Measurements from ENCODE around the gene DNAJC18.
"Not testable (repeated sequence)": the region's sequence is repeated elsewhere in the genome, so short reads cannot be mapped to it uniquely, and the experiment has no call there.

The DNAJC18 gene

DNA sequence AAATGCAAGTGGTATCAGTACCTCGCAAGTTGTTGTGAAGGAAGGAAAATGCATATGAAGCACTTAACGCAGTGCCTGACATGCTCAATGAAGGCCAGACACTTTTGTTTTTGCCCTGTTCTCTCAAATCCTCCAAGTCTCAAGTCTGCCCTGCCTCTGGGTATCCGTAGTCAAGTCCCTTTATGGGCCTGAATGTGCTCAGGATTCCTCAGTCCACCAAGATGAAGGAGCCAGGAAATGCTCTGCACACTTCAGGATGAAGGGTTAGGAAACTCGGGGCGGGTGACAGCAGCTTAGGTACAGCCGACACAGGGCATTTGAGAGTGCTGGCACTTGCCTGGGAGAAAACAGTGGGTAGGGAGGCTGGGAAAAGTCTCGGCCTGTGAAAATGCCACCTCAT lies 21.9 kb upstream of the DNAJC18 start:
- no peak for DNase-seq (ENCODE audit: low read depth in 2 of 2)

DNA sequence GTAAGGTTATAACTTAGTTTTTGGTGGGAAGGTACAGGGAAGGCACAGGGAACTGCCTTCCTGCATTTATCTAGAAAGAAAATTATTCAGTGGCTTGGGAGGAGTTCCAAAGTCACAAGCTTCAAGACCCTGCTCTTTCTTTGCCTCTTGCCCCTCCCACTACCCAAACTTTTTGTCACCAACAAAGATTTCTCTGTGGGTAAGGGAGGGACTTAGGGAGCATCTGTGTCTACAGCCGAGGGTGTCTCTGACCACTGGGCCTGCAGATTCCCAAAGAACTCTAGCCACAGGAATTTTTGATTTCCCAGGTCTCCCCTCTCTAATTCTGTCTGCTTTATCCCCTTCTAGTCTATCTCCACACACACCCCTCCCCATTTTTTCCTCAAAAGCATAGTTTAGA lies 21.1 kb upstream of the DNAJC18 start:
- DNase-seq (ENCODE audit: low read depth in 2 of 2), result no peak

DNA sequence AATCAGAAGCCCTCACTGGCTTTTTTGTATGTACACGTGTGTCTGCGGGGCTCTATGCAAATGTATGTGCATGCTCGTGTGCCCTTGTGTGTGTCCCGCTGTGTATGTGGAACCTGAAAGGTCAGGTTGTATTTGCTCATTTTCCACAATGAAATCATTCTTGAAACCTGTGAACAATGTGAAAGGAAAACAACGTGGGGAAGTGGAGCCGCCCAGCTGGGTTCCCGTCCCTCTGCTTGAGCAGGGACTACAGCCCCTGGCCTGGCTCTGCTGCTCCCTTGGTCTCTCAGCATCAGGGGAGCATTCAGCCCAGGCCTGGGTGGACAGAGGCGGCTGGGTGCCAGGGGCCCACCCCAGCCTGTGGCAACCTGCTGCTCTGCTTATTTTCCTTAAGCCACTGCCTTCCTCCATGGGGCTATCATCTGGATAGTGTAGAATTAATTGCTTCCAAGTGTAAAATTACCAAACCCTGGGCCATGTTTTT lies 20.2 kb upstream of the DNAJC18 start:
- DNase-seq (ENCODE audit: low read depth in 2 of 2), result no peak

DNA sequence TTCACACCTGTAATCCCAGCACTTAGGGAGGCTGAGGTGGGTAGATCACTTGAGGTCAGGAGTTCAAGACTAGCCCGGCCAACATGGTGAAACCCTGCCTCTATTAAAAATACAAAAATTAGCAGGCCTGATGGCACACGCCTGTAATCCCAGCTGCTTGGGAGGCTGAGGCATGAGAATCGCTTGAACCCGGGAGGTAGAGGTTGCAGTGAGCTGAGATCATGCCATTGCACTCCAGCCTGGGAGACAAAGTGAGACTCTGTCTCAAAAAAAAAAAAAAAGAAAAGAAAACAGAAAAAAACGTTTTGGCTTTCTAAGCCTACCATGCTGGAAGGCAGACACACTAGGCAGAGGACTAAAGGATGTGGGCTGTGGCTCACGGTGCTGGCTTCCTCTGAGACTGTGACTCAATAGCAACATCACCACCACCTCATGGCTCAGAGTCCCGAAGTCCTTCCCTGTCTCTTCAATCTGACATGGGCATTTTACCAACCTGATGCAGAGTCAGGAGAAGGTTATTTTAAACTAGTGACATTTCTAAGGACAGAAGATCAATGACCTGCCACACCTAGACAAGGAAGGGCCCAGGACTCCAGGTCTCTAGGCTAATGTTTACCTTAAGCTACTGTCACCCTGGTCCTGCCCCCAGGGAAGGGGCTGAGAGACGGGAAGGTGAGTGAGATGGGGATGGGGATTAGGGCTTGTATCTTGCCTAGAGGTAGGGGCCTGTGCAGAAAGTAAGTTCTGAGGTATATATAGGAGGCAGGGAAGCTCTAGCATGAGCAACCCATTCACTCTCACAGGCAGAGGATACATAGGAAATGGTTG lies 19.5 kb upstream of the DNAJC18 start:
- DNase-seq (ENCODE audit: low read depth in 2 of 2), result peak; percentile 41 to 53

DNA sequence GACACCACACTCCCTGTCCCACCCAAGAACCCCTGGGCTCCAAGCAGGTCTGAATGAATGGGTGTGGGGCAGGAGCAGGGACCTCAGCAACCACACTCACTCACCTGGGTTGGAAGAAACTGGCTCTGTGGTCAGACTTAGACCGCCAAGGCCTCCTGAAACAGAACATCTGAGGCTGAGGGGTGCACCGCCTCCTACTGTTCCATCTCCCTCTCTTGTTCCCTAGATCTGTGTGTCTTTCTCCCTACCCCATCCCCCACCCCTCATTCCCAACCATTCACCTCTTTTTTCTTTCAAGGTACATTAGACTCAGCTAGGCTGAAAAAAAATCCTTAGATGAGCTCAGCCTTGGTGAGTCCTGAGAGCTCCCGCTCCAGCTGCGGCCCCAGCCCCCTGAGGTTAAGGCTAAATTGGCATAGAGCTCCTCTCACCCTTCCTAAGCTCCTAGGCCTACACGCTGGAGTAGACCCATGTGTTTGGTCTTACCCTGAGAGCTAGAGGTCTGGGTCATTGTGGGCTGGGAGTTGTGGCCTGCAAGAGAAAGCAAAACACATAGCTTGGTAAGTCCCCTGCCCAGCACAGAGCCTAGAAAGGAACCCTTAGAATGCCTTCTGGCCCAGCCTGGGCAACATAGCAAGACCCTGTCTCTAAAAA lies 18.5 kb upstream of the DNAJC18 start:
- DNase-seq (ENCODE audit: low read depth in 2 of 2), result no peak

DNA sequence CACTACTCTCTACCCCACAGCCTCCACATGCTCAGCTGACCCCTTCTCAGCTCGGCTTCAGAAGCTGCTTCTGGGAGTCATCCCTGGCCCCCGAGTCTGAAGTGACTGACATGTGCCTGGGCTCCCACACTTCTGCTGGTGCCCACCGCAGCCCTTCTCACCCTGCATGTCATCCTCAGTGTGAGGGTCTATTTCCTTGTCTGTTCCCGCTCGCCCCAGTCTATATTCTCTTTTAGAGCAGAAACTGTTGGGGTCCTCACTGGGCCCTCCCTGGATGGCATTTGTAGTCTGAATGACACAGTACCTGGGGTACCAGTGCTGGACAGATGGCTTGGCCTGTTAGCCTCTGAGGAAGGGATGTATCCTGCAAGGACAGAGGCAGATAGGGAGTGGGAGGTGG lies 17.9 kb upstream of the DNAJC18 start:
- no peak for DNase-seq (ENCODE audit: low read depth in 2 of 2)

DNA sequence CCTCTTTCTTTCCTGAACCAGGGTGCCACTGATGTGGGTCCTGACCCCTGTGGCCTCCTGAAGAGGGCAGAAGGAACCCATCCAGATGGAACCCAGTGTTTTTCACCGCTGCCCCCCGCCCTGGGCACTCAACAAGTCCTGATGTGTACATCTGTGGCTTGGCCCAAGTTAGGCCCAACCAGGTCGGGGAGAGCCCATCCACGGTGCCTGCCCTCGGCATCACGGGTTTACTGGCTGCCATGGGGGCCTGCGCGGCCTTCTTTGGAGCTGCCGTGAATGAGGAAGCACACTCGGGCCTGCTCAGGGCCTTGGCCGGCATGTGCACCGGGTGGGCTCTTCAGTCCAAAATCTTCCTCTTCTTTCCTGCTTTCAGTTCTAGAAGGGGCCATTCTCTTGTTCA lies 17.5 kb upstream of the DNAJC18 start:
- DNase-seq (ENCODE audit: low read depth in 2 of 2), result no peak

DNA sequence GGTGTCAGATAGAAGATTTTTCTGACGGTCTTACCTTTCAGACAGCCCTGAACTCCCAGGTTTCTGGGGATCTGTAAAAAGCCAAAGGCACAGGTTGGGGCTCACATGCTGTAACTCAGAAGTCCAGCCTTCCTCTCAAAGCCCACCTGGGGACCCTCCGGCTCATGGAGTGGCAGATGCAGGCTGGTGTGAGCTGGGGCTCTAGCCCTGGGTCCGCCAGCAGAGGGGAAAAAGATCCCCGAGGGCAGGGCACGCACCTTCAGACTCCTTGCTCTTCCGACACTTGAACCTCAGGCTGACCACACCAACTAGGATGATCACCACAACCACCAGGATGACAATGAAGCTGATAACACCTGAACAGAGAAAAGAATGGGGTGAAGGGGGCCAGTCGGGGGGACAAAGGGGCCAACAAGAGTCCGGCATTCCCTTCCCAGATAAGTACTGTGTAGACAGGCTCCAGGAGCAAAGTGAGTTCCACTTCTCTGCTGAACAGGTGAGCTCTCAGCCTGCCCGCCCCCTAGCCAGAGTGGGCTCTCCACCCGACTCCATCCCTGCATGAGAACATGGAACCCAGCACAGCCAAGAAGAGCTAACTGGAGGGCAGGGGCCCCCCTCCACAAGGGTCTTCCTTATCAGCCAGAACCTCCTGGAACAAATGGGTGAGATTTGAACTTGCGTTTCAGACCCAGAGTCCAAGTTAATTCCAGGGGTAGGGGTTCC lies 15.4 kb upstream of the DNAJC18 start:
- DNase-seq (ENCODE audit: low read depth in 2 of 2), result no peak

DNA sequence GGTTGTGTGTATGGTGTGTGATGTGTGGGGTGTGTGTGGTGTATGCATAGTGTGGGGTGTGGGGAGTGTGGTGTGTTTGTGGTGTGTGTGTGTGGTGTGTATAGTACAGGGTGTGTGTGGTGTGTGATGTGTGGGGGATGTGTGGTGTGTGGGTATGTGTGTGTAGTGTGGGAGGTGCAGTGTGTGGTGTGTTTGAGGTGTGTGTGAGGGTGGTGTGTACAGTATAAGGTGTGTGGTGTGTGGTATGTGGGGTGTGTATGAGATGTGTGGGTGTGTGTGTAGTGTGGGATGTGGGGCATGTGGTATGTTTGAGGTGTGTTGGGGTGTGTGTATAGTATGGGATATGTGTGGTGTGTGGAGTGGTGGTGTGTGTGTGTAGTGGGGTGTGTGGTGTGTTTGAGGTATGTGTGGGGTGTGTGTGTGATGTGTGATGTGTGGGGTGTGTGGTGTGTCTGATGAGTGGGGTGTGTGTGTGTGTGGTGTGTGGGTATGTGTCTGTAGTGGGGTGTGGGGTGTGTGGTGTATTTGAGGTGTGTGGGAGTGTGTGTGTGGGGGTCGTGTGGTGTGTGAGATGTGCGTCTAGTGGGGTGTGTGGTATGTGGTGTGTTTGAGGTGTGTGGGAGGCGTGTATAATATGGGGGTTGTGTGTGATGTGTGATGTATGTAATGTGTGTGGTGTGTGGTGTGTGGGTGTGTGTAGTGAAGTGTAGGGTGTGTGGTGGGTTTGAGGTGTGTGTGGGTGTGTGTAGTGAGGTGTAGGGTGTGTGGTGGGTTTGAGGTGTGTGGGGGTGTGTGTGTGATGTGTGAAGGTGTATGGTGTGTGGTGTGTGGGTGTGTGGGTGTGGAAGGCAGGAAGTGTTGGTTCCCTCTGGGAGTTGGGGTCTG lies 14.6 kb upstream of the DNAJC18 start:
- DNase-seq (ENCODE audit: low read depth in 2 of 2), result peak in 1 of 2 donors; percentile 22

DNA sequence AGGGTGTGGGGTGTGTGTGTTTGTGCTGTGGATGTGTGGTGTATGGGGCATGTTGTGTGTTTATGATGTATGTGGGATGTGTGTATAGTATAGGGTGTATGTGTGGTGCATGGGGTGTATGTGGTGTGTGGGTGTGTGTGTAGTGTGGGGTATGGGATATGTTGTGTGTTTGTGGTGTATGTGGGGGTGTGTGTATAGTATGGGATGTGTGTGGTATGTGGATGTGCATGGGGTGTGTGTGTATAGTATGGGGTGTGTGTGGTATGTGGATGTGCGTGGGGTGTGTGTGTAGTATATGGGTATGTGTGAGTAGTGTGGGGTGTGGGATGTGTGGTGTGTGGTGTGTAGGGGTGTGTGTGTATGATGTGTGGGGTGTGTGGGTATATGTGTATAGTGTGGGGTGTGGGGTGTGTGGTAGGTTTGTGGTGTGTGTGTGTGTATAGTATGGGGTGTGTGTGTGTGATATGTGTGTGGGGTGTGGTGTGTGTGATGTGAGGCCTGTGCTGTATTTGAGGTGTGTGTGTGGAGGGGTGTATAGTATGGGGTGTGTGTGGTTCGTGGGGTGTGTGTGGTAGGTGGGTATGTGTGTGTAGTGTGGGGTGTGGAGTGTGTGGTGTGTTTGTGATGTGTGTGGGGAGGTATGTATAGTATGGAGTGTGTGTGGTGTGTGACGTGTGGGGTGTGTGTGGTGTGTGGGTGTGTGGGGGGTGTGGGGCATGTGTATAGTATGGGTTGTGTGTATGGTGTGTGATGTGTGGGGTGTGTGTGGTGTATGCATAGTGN lies 12.7 kb upstream of the DNAJC18 start:
- DNase-seq (ENCODE audit: low read depth in 2 of 2), result no peak

DNA sequence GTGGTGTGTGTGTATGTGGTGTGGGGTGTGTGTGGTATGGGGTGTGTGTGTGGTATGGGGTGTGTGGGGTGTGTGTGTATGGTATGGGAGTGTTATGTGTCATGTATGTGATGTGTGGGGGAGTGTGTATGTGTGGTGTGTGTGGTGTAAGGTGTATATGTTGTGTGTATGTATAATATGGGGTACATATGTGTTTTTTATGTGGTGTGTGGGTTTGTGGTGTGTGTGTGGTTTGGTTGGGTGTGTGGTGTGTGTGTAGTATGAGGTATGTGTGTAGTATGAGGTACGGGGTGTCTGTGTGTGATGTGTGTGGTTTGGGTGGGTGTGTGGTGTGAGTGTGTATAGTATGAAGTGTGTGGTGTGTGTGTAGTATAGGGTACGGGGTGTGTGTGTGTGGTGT lies 11.9 kb upstream of the DNAJC18 start:
- DNase-seq (ENCODE audit: low read depth in 2 of 2), result no peak

DNA sequence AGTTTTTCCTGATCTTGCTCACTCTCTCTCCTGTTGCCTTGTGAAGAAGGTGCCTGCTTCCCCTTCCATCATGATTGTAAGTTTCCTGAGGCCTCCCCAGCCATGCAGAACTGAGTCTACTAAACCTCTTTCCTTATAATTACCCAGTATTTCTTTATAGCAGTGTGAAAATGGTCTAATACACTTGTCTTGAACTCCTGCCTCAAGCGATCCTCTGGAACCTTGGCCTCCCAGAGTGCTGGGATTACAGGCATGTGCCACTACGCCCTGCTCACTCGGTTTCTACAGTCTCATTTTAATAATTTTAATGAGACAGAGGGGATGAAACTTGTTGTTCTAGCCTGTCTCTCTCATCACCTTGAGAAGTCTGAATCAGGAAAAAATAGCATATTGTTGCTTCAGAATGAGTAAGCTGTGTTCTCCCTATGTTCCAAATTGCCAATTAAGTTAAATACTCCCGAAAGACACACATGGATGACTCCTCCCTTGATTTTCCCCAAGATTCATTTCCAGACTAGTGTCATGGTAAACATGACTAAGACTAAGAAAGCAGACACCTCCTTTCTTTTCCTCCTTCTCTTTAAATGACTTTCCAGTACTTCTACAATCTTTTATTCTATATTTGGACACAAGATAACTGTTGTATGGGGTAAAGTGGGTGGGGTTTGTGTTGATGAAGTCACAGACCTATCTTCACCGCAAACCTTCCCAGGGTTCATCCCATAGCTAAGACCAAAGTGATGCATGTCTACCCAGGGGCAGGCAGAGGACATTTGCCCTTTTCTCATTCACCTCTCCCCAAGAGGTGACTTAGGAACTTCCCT lies 7.8 kb upstream of the DNAJC18 start:
- no peak for DNase-seq (ENCODE audit: low read depth in 2 of 2)

DNA sequence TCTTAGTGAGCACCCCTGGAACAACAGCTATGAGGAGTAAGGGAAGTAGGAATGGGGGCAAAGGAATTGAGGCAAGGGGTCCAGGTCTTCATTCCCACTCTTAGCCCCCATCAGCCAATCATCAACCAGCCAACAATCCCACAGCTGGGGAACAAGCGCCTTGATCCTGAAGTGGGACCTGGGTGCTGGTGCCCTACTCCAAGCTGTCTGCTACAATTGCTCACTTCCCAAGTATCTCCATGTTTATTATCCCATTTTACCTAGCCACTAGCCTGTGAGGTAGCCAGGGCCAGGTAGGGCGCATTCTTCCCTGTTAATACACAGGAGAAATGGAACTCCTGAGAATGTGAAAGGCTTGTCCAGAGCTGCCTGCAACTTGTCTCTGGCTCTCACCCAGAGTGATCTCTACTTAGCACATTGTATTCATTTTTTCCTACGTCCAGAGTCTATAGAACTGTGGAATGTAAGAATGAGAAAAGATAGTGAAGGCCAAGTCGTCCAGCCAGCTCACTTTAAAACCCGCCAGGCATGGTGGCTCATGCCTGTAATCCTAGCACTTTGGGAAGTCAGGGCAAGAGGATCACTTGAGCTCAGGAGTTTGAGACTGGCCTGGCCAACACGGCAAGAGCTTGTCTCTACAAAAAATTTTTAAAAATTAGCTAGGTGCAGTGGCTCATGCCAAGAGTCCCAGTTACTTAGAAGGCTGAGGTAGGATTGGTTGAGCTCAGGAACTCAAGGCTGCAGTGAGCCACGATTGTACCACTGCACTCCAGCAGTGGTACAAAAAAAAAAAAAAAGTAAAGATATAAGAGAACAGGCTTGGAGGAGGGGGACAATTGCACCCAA lies 6.2 kb upstream of the DNAJC18 start:
- no peak for DNase-seq (ENCODE audit: low read depth in 2 of 2)

DNA sequence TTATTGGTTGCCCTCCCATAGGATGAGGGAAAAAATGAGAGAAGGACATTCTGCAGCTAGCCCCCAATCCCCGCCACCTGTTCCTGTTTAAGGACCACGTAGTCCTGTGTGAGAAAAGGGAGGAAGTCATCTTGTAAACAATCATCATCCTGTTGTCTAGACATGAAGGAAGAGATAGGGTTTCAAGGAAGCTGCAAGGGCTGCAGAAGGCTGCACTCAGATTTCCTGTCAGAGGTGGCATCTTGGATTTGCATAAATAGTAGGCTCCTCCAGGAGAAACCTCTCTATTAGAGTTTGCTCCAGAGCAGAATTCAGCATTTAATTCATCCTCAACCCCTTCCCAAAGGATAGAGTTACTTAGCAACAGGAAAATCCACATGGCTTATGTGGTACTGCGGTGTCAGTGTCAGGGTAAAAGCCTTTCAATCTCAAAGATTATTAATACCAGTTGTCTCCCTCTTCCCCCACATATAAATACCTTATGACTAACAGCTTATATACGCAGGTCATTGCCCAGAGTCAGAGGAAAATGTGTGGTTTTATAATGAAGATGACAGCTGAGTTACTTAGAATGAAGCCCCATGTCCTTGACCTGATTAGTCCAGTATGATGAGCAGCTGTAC lies 4.6 kb upstream of the DNAJC18 start:
- DNase-seq (ENCODE audit: low read depth in 2 of 2), result no peak

DNA sequence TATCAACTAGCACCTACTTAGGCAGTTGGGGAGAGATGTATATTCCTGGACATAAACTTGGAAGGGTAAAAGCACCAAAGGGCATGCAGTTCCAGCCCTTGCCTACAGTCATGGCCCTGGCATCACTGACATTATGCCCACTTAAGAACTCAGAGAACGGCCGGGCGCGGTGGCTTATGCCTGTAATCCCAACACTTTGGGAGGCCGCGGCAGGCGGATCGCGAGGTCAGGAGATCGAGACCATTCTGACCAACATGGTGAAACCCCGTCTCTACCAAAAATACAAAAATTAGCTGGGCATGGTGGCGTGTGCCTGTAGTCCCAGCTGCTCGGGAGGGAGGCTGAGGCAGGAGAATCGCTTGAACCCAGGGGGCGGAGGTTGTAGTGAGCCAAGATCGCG lies 1.1 kb upstream of the DNAJC18 start:
- DNase-seq (ENCODE audit: low read depth in 2 of 2), result not testable (repeated sequence)

DNA sequence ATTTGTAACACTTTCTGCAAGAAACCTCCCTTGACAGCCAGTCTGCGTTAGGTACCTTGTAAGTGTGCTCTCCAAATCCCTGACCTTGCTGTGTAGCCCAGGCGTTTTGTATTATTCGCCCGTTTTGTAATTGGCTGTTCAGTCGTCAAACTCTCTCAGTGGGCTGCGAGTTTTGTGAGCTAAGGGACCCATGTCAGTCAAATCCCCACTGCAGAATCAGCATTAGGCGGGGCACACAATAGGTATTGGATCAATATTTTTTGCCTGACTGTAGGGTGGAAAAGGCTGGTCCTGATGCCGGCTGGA lies 665 bp downstream of the DNAJC18 start:
- DNase-seq (ENCODE audit: low read depth in 2 of 2), result no peak

DNA sequence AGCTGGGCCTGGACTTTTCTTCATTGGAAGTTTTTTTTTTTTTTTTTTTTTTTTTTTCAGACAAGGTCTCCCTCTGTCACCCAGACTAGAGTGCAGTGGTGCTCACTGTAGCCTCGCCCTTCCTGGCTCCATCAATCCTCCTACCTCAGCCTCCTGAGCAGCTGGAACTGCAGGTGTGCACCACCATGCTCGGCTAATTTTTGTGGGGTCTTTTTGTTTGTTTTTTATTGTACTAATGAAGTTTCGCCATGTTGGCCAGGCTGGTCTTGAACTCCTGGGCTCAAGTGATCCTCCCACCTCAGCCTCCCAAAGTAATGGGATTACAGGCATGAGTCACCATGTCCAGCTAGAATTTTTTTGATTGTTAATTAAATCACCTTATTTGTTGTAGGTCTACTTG lies 3.6 kb downstream of the DNAJC18 start:
- DNase-seq (ENCODE audit: low read depth in 2 of 2), result no peak

DNA sequence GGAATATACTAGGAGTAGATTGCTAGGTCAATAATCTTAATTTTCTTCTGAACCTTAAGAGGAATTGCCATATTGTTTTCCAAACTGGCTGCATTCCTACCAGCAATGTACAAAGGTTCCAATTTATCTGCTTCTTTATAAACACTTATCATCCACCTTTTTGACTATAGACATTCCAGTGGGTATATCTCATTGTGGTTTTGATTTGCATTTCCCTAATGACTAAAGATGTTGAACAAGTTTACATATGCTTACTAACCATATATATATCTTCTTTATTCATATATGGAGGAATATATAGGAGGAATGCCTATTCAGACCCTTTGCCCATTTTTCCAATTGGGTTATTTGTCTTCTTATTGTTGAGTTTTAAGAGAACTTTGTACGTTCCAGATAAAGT lies 7.6 kb downstream of the DNAJC18 start:
- no peak for DNase-seq (ENCODE audit: low read depth in 2 of 2)

DNA sequence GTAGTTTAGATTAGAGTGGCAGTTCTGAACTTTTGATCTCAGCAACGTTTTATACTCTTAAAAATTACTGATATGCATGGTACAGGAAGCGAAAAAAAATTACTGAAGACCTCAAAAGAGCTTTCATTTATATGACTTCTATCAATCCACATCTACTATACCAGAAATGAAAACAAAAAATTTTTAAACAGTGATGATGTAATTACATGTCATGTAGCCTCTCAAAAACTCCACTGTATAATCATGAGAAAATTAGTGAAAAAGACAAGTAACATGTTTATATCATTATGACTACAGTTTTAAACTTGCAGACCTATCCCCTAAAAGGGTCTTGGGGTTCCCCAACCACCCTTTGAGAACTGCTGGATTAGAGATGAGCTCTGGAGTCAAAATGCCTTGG lies 9.3 kb downstream of the DNAJC18 start:
- DNase-seq (ENCODE audit: low read depth in 2 of 2), result no peak
